ENCODE measurements around the gene STX8.

STX8 gene

DNA sequence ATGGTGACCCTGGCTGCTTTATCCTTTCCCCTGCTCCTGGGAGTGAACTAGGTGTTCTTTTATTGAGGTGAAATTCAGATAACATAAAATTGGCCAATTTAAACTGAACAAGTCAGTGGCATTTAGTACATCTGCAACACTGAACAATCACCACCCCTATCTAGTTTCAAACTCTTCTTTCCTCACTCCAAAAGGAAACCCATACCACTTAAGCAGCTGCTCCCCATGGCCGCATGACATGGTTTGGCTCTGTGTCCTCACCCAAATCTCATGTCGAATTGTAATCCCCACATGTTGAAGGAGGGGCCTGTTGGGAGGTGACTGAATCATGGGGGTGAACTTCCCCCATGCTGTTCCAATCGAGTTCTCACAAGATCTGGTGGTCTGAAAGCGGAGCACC is 154.1 kb downstream of the STX8 start:
- no peak for TF ChIP-seq CTCF (IDR thresholded peaks at IDR 0.05)
- no peak overlapping the region for H3K4me3 ChIP-seq
- DNase-seq (ENCODE audit: low spot score): no peak
- H3K27ac ChIP-seq: no peak overlapping the region

DNA sequence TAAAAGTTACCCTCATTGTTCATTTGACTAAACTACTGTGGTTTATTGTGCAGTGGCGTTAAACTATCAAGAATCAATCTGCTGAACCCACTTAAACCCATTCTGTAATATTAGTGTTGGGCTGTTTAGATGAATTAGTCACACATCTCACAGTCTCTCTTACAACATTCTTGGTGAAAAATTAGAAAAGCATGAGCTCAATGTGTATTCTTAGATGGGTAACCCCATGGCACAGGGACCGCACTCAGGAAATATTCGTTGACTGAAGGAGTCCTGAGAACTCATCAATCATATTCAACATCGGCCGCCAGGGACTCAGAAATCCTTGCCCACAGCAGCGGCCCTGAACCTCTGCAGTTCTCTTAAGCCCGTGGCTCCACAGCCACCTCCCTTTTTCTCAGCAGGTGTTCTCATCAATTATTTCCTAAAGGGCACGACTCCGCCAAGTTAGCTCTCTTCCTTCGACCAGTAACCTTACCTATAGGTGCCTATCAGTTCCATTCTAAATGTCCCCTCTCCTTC is 155.6 kb downstream of the STX8 start:
- no peak overlapping the region for H3K27ac ChIP-seq
- TF ChIP-seq CTCF (IDR thresholded peaks at IDR 0.05): no peak
- no peak for DNase-seq (ENCODE audit: low spot score)
- H3K4me3 ChIP-seq: no peak overlapping the region

GRCh38 chr17:9414471-9414870 is 161.1 kb downstream of the STX8 start:
- no peak for TF ChIP-seq CTCF (IDR thresholded peaks at IDR 0.05)
- no peak for DNase-seq (ENCODE audit: low spot score)
- Histone ChIP-seq H3K4me3 (no peak overlapping the region), H3K27ac (no peak overlapping the region)

- no peak for DNase-seq (ENCODE audit: low spot score)
- no peak for TF ChIP-seq CTCF (IDR thresholded peaks at IDR 0.05)
Measured at GRCh38 chr17:9410737-9411136, 164.9 kb downstream of the STX8 start.

GRCh38 chr17:9410301-9410700 is 165.3 kb downstream of the STX8 start:
- H3K27ac ChIP-seq: no peak overlapping the region
- no peak for TF ChIP-seq CTCF (IDR thresholded peaks at IDR 0.05)
- H3K4me3 ChIP-seq: no peak overlapping the region
- no peak for DNase-seq (ENCODE audit: low spot score)

More at GRCh38 chr17:9410737-9411136, 164.9 kb downstream of the STX8 start:
- Histone ChIP-seq H3K4me3 (no peak overlapping the region), H3K27ac (no peak overlapping the region)

- no peak for DNase-seq (ENCODE audit: low spot score)
- Histone ChIP-seq H3K4me3 (no peak overlapping the region), H3K27ac (no peak overlapping the region)
- TF ChIP-seq CTCF (IDR thresholded peaks at IDR 0.05): no peak
Measured at GRCh38 chr17:9409878-9410277, 165.7 kb downstream of the STX8 start.

GRCh38 chr17:9408868-9409829 is 166.5 kb downstream of the STX8 start:
- Histone ChIP-seq H3K4me3 (no peak overlapping the region), H3K27ac (no peak overlapping the region)
- no peak for DNase-seq (ENCODE audit: low spot score)
- TF ChIP-seq CTCF (IDR thresholded peaks at IDR 0.05): no peak

Data from coronary artery (tissue), 2 donors.